SK-N-SH treated with all-trans-retinoic acid at 6 μM for 48 hours (cell line): ENCODE measurements around the gene GALNT1.

ENCODE experiments used
- CSDC2 ChIP-seq: fragments of 250-450 bp; sonication (Bioruptor Pico); IDR thresholded peaks from 2 replicates; pipeline ENCODE4 v1.5.0; 2020; ENCODE audit warnings: mild to moderate bottlenecking, moderate library complexity
- SNAI2 ChIP-seq: fragments of 250-450 bp; sonication (Bioruptor Pico); IDR thresholded peaks from 2 replicates; pipeline ENCODE4 v1.5.0; 2020; ENCODE audit warnings: mild to moderate bottlenecking, moderate library complexity
- TOX ChIP-seq: fragments of 250-450 bp; sonication (Bioruptor Pico); IDR thresholded peaks from 2 replicates; pipeline ENCODE4 v1.8.0; 2021; ENCODE audit warnings: mild to moderate bottlenecking, moderate library complexity, borderline replicate concordance
- ZNF565 ChIP-seq: fragments of 450-650 bp; formaldehyde crosslinking; conservative IDR thresholded peaks from 2 replicates; pipeline ENCODE4 v1.5.0; 2020; ENCODE audit warnings: low read depth, mild to moderate bottlenecking, moderate library complexity
- ZNF70 ChIP-seq: fragments of 450-650 bp; formaldehyde crosslinking; IDR thresholded peaks from 2 replicates; pipeline ENCODE4 v1.5.0; 2020; ENCODE audit warnings: mild to moderate bottlenecking, moderate library complexity
- TF ChIP-seq, protein P1 (sequence below): fragments of 250-450 bp; sonication (Bioruptor Pico); IDR thresholded peaks from 2 replicates; pipeline ENCODE4 v1.5.0; 2020; ENCODE audit warnings: mild to moderate bottlenecking, moderate library complexity
- TF ChIP-seq, protein P2 (sequence below): fragments of 250-450 bp; sonication (Bioruptor Pico); IDR thresholded peaks from 2 replicates; pipeline ENCODE4 v1.8.0; 2020; ENCODE audit warnings: mild to moderate bottlenecking, moderate library complexity, borderline replicate concordance
- TF ChIP-seq, protein P3 (sequence below): fragments of 250-450 bp; sonication (Bioruptor Pico); IDR thresholded peaks from 2 replicates; pipeline ENCODE4 v1.8.0; 2021; ENCODE audit warnings: low read depth, mild to moderate bottlenecking, moderate library complexity, borderline replicate concordance

DNA sequence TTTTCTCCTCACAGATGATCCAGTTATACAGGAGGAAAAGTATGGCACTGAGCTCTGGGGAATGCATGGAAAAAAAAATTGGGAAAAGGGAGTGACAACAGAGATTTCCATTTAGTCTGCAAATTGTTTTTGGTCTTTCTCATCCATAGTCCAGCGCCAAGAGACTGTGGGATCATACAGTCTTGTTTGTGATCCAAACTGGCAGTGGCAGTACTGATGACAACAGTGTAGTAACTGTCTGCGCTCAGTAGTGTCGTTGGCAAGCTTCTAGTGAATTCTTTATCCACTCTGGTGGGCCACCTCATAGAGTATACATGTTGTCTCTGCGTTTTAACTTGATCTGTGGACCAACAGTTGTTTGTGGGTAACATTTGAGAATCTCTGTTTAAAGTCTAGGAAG lies 37.9 kb downstream of the GALNT1 start:
- TF ChIP-seq, protein P1, sequence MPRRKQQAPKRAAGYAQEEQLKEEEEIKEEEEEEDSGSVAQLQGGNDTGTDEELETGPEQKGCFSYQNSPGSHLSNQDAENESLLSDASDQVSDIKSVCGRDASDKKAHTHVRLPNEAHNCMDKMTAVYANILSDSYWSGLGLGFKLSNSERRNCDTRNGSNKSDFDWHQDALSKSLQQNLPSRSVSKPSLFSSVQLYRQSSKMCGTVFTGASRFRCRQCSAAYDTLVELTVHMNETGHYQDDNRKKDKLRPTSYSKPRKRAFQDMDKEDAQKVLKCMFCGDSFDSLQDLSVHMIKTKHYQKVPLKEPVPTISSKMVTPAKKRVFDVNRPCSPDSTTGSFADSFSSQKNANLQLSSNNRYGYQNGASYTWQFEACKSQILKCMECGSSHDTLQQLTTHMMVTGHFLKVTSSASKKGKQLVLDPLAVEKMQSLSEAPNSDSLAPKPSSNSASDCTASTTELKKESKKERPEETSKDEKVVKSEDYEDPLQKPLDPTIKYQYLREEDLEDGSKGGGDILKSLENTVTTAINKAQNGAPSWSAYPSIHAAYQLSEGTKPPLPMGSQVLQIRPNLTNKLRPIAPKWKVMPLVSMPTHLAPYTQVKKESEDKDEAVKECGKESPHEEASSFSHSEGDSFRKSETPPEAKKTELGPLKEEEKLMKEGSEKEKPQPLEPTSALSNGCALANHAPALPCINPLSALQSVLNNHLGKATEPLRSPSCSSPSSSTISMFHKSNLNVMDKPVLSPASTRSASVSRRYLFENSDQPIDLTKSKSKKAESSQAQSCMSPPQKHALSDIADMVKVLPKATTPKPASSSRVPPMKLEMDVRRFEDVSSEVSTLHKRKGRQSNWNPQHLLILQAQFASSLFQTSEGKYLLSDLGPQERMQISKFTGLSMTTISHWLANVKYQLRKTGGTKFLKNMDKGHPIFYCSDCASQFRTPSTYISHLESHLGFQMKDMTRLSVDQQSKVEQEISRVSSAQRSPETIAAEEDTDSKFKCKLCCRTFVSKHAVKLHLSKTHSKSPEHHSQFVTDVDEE: no peak
- TF ChIP-seq, protein P2, sequence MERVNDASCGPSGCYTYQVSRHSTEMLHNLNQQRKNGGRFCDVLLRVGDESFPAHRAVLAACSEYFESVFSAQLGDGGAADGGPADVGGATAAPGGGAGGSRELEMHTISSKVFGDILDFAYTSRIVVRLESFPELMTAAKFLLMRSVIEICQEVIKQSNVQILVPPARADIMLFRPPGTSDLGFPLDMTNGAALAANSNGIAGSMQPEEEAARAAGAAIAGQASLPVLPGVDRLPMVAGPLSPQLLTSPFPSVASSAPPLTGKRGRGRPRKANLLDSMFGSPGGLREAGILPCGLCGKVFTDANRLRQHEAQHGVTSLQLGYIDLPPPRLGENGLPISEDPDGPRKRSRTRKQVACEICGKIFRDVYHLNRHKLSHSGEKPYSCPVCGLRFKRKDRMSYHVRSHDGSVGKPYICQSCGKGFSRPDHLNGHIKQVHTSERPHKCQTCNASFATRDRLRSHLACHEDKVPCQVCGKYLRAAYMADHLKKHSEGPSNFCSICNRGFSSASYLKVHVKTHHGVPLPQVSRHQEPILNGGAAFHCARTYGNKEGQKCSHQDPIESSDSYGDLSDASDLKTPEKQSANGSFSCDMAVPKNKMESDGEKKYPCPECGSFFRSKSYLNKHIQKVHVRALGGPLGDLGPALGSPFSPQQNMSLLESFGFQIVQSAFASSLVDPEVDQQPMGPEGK (CRISPR knock-in tag): no peak
- TF ChIP-seq SNAI2 (CRISPR knock-in tag): no peak
- no peak for TF ChIP-seq ZNF70
- TF ChIP-seq TOX (CRISPR knock-in tag): no peak
- TF ChIP-seq ZNF565 (CRISPR knock-in tag): no peak
- TF ChIP-seq, protein P3, sequence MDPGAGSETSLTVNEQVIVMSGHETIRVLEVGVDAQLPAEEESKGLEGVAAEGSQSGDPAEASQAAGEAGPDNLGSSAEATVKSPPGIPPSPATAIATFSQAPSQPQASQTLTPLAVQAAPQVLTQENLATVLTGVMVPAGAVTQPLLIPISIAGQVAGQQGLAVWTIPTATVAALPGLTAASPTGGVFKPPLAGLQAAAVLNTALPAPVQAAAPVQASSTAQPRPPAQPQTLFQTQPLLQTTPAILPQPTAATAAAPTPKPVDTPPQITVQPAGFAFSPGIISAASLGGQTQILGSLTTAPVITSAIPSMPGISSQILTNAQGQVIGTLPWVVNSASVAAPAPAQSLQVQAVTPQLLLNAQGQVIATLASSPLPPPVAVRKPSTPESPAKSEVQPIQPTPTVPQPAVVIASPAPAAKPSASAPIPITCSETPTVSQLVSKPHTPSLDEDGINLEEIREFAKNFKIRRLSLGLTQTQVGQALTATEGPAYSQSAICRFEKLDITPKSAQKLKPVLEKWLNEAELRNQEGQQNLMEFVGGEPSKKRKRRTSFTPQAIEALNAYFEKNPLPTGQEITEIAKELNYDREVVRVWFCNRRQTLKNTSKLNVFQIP (CRISPR knock-in tag): no peak
- TF ChIP-seq CSDC2 (CRISPR knock-in tag): no peak
